HG02870 (cell line): ENCODE data around the gene DISP2.

Experiments
- ATAC-seq: cut with Tn5 transposase; IDR thresholded peaks from one replicate; pipeline ENCODE4 v1.9.1; 2021; ENCODE audit warnings: mild to moderate bottlenecking, moderate library complexity; ENCODE audit not compliant: unreplicated experiment

Gene DISP2

DNA sequence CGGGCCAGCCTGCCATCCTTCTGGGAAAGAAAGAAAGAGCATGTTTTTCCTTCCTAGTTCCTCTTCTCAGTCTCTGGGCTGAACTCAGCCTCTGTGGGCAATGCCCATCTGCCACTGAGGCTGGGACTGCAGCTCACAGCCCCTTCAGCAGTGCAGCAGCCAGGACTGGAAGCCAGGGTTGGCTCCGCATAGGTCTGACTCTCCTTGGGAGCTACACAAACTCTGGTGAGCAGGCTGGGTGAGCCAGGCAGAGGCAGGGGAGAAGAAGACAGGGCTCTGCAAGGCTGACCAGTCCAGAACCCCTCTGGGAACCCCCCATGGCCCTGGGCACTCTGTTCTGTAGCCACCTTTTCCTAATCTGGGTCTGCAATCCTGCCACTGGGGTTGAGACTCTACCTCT lies 3.6 kb downstream of the DISP2 start:
- ATAC-seq, result no peak

DNA sequence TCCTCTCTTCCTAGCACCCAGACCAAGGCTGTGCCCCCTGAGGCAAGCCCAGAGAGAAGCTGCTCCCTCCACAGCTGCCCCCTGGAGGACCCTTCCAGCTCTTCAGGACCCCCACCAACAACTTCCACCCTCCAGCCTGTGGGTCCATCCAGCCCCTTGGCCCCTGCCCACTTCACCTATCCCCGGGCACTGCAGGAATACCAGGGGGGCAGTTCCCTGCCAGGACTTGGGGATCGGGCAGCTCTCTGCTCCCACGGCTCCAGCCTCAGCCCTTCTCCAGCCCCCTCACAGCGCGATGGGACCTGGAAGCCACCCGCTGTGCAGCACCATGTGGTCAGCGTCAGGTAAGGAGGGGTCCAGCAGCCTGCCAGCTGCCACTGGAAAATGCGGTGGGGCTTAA lies 5.6 kb downstream of the DISP2 start:
- no peak for ATAC-seq

DNA sequence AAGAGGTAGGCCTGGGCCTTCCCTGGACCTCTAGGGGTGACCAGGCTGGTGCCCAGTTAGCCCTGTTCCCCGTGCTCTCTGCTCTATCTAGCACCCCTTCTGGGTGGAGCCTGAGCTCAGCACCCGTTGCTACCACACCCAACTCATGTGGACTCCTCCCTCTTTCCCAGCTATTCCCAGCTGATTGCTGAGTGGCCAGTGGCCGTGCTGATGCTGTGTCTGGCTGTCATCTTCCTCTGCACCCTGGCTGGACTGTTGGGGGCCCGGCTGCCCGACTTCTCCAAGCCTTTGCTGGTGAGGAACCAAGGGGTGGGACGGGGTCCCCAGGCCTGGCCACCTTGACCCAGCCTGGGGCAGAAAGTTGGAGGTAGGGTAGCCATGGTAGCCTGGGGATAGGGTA lies 6.2 kb downstream of the DISP2 start:
- ATAC-seq, result no peak

DNA sequence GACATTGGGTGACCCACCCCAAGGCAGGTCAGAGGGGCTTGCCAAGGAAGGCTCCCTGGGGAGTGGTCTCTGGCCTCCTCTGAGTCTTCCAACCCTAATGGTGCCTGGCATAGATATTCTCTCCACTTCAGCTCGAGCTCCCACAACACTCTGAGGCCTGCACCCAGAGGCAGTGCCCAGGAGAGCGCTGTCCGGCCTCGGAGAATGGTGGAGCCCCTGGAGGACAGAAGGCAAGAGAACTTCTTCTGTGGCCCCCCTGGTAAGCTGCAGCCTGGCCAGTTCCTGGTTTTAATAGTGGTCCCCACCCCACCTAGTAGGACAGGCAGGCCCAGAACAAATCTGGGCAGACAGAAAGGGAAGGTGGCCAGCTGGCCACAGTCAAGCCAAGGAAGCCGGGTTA lies 7.0 kb downstream of the DISP2 start:
- ATAC-seq, result no peak

DNA sequence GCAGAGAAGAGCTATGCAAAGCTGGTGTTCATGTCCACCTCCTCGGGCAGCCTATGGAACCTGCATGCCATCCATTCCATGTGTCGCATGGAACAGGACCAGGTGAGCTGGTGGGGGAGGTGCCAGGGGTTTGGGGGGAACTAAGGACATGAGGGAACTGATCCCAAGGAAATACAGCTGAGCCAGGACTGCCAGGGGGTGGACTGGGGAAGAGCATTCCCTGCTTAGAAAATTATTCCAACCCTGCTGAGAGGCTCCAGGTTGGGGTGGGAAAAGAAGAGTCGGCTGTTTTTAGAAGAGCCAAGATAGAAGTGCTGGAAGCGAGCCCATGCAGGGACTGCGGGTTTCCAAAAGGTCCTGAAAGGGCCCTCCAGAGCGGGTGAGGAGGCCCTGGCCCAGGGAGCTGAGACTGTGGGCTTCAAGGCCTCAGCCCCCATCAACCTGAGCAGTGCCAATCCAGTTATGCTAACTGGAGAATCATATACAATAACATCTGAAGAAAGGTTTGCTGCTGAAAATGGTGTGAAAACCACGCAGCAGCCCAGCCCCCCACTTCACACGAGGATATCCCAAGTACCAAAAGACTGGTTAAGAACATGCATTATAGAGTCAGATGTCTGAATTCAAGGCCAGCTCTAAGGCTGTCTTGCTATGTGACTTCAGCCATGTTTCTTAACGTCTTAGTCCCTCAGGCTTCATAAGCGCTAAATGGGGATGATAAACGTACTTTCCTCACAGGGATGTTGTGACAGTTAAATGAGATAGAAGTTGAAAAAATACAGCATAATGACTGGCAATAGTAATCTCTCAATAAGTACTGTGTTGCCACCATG lies 7.8 kb downstream of the DISP2 start:
- no peak for ATAC-seq

DNA sequence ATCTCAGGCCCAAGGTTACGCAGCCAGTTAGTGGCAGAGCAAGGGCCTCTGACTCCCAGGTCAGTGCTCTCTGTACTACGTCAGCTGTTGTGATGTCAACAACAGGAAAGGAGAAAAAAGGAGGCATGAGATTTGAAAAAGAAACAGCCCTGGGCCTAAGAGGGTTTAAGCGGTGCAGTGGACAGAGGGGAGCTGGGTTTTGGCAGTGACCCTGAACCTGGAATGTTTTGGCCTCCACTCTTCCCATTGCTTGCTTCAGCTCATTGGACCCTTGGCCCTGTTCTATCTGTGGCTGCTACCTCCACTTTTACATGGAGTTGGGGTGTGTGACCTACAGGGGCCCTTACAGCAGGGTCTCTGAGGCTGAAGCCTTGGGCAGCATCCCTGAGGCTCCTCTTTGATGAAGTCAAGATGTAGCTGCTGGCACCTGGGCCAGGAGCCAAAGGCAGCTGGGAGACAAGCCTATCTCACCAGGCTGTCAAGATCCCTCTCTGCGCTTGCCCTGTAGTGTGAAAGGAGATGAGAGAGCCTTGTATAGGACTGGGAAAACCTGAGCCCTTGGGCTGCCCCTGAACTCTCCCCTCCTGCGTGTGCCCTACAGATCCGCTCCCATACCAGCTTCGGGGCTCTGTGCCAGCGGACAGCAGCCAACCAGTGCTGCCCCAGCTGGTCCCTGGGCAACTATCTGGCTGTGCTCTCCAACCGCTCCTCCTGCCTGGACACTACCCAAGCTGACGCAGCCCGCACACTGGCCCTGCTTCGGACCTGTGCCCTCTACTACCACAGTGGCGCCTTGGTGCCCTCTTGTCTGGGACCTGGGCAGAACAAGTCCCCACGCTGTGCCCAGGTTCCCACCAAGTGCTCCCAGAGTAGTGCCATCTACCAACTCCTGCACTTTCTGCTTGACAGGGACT lies 8.7 kb downstream of the DISP2 start:
- no peak for ATAC-seq

DNA sequence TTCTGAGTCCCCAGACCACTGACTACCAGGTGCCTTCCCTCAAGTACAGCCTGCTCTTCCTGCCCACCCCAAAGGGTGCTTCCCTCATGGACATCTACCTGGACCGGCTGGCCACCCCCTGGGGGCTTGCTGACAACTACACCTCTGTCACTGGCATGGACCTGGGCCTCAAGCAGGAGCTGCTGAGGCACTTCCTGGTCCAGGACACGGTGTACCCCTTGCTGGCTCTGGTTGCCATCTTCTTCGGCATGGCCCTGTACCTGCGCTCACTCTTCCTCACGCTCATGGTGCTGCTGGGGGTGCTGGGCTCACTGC lies 9.3 kb downstream of the DISP2 start:
- no peak for ATAC-seq

DNA sequence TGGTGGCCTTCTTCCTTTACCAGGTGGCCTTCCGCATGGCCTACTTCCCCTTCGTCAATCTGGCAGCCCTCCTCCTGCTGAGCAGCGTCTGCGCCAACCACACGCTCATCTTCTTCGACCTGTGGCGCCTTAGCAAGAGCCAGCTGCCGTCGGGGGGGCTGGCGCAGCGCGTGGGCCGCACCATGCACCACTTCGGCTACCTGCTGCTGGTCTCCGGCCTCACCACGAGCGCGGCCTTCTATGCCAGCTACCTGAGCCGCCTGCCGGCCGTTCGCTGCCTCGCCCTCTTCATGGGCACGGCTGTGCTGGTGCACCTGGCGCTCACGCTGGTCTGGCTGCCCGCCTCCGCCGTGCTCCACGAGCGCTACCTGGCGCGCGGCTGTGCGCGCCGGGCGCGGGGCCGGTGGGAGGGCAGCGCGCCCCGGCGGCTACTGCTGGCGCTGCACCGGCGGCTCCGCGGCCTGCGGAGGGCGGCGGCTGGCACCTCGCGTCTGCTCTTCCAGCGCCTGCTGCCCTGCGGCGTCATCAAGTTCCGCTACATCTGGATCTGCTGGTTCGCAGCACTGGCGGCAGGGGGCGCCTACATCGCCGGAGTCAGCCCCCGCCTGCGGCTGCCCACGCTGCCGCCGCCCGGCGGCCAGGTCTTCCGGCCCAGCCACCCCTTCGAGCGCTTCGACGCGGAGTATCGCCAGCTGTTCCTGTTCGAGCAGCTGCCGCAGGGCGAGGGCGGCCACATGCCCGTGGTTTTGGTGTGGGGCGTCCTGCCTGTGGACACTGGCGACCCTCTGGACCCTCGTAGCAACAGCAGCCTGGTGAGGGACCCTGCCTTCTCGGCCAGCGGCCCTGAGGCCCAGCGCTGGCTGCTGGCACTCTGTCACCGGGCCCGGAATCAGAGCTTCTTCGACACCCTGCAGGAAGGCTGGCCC lies 9.9 kb downstream of the DISP2 start:
- peak; percentile 72 for ATAC-seq

DNA sequence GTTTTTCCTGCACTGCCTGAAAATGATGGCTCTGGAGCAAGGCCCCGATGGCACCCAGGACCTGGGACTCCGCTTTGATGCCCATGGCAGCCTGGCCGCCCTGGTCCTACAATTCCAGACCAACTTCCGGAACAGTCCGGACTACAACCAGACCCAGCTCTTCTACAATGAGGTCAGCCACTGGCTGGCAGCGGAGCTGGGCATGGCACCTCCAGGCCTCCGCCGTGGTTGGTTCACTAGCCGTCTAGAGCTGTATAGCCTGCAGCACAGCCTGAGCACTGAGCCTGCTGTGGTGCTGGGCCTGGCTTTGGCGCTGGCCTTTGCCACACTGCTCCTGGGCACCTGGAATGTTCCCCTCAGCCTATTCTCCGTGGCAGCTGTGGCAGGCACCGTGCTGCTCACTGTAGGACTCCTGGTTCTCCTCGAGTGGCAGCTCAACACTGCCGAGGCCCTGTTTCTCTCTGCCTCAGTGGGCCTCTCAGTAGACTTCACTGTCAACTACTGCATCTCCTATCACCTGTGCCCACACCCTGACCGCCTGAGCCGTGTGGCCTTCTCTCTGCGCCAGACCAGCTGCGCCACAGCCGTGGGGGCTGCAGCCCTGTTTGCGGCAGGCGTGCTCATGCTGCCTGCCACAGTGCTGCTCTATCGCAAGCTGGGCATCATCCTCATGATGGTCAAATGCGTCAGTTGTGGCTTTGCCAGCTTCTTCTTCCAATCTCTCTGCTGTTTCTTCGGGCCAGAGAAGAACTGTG lies 10.9 kb downstream of the DISP2 start:
- ATAC-seq, result no peak

DNA sequence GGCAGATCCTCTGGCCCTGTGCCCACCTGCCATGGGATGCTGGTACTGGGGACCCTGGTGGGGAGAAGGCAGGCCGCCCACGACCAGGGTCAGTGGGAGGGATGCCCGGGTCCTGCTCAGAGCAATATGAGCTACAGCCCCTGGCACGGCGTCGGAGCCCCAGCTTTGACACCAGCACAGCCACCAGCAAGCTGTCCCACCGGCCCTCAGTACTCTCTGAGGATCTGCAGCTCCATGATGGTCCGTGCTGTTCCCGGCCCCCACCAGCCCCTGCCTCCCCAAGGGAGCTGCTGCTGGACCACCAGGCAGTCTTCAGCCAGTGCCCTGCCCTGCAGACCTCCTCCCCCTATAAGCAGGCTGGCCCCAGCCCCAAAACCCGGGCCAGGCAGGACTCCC lies 11.5 kb downstream of the DISP2 start:
- ATAC-seq, result no peak

DNA sequence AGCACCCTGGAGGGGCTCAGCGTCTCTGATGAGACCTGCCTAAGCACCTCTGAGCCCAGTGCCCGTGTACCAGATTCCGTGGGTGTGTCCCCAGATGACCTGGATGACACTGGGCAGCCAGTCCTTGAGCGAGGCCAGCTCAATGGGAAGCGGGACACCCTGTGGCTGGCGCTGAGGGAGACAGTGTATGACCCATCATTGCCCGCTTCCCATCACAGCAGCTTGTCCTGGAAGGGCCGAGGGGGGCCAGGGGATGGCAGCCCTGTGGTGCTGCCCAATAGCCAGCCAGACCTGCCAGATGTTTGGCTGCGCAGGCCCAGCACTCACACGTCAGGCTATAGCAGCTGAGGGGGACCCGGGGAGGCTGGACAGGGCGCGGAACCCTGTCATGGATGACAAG lies 12.0 kb downstream of the DISP2 start:
- no peak for ATAC-seq

DNA sequence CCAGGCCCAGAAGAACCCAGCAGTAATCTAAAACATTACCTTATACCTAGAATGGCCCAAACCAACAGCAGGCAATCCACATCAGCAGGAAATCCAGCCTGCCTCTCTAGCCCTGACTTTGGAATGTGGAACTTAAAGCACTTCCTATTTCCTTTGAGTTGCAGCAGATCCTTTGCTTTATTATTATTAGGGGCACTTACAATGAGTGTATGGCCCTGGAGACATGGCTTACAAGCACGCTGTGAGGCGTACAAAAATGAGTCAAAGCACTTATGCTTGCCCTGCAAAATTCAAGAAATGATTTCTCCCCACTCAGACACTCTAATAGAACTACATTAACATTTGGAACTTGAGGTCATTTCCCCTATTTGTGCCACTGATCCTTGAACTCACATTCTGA lies 15.0 kb downstream of the DISP2 start:
- no peak for ATAC-seq

DNA sequence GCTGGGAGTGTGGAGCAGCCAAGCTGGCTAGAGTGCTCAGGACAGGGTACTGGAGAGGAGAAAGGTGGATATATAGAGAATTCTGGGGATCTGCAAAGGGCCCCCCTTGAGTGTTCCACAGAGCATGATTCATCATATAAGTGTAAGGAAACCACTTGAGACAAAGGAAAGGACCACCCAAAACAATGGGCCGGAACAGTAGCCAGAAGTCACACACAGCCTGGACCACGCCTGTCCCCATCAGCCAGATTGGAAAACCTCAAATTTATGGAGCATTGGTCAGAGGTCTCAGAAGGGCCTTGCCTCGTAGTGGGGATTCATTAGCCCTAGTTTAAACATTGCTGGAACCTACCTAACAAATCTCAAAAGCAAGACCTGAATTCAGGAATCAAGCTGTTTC lies 19.6 kb downstream of the DISP2 start:
- no peak for ATAC-seq

DNA sequence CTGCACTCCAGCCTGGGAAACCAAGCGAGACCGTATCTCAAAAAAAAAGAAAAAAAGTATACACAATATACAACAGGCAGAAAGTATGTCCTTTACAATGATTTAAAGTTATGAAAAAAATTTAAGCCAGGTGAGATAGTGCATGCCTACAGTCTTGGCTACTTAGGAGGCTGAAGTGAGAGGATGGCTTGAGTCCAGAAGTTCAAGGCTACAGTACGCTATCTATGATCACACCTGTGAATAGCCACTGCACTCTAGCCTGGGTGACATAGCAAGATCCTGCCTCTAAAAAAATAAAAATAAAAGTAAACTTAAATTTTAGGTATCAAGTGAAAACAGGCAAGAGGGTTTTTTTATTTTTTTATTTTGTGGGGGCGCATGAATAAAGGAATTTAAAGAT lies 21.4 kb downstream of the DISP2 start:
- no peak for ATAC-seq

DNA sequence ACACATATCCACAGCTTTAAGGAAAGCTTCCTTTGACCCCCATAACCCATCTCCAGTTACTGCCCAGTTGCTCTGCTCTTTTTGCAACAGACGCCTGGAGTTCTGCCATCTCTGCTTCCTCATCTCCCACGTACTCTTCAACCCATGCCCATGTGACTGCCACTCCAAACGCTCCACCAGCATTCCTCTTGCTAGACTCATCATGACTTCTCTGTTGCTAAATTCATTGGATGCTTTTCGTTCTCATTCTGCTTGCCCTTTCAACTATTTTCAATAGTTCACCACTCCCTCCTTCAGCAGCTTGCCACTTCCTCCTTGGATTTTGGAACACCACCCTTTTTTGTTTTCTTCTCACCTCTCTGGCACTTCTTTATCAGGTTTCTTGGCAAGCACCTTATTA lies 21.8 kb downstream of the DISP2 start:
- ATAC-seq, result no peak

DNA sequence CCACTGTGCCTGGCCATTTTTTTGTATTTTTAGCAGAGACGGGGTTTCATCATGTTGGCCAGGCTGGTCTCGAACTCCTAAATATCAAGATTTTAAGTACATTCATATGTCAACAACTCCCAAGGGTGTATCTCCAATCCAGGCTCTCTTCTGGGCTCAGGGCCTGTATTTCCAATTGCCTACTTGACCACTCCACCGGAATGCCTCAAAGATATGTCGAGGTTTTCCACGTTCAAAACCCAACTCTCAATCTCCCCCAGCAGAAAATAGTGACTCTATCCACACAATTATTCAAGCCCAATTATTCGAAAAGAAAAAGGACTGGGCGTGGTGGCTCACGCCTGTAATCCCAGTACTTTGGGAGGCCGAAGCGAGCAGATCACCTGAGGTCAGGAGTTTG lies 22.6 kb downstream of the DISP2 start:
- no peak for ATAC-seq

DNA sequence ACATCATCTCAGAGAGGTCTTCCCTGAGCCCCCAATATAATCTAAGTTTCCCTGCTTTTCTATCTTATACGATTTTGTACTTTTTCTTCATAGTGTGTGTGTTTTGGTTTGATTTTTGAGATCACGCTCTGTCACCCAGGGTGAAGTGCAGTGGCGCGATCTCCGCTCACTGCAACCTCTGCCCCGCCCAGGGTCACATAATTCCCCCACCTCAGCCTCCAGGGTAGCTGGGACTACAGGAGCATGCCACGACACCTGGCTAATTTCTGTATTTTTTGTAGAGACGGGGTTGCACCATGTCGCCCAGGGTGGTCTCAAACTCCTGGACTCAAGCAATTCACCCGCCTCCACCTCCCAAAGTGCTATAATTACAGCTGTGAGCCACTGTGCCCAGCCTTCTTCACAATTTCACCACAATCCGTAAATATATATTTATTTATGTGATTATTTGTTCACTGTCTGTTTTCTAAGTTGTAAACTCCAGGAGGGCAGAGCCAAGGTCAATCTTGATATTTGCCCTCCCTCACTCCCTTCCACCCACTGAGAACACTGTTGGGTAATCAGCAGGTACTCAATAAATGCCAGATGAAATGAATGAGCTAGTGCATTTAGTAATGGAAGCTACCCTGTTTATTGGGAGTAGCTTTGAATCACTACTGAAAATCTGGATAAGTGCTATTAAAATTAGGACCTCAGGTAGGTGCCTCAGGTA lies 24.0 kb downstream of the DISP2 start:
- ATAC-seq, result no peak

DNA sequence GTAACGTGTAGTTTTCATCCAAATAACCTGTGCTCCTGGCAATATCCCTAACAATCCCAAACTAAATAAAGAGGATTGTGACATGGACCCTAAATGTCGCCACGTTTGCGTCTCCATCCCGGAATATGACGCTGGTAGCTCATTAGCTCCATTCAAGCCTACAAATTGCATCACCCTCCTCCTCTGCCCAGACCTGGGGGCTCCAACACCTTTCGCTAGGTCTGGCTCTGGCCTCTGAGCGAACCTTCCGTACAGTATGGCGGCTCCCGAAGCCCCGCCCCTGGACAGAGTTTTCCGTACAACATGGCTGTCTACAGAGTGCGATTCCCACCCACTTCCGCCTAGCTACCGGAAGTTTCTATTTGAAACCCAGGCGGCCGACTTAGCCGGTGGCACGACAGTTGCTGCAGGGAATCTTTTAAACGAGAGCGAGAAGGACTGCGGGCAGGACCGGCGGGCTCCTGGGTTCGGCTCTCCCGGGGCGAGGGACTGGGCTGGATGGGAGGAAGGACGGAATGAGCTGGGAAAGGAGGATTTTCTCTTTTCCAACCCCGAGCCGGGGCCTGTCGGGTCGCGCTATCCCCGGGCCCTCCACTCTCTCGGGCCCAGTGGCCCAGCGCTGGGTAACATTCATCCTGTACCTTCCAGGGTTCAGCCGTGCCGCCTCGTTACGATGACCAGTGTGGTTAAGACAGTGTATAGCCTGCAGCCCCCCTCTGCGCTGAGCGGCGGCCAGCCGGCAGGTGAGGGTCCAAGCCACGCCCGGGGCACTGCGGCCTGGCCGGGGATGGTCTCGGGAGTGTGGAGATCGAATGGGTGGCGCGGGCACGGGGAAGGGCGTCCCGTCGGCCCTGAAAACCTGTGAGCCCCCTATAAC lies 24.8 kb downstream of the DISP2 start, which contains the start of gene KNSTRN:
Gene KNSTRN, plus strand, starts transcription at position 142 of the 877 bp plus-strand sequence. Its CDS starts 115 bp downstream, at position 257.
- ATAC-seq, result peak; percentile 98

DNA sequence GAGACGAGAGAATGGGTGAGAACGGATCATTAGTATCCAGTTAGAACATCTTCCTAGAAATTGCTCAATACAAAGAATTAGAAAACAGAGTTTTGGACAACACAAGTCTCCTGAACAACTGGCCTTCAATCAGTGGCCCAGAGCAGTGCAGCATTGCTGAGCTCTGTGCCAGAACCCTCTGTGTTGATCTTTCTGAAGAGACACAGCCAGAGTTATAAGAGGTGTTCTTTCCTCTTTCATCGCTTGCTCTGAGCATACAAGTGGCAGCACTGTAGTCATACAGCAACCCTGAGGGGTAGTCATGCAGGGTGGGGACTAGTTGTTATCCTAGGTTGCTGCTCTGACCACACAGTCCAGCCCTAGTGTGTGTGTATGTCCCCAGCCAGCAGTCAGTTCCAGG lies 28.5 kb downstream of the DISP2 start:
- no peak for ATAC-seq
